CD4-positive, alpha-beta T cell treated with Interleukin-6 for 4 hours (primary cell): ENCODE measurements around the gene LGALS7B.
"Not testable (repeated sequence)": the region's sequence is repeated elsewhere in the genome, so short reads cannot be mapped to it uniquely, and the experiment has no call there.

ENCODE experiments used
- DNase-seq: peaks from one replicate; pipeline ENCODE4 v3.0.0-alpha.2; 2020; ENCODE audit warnings: mixed read lengths

Gene LGALS7B

DNA sequence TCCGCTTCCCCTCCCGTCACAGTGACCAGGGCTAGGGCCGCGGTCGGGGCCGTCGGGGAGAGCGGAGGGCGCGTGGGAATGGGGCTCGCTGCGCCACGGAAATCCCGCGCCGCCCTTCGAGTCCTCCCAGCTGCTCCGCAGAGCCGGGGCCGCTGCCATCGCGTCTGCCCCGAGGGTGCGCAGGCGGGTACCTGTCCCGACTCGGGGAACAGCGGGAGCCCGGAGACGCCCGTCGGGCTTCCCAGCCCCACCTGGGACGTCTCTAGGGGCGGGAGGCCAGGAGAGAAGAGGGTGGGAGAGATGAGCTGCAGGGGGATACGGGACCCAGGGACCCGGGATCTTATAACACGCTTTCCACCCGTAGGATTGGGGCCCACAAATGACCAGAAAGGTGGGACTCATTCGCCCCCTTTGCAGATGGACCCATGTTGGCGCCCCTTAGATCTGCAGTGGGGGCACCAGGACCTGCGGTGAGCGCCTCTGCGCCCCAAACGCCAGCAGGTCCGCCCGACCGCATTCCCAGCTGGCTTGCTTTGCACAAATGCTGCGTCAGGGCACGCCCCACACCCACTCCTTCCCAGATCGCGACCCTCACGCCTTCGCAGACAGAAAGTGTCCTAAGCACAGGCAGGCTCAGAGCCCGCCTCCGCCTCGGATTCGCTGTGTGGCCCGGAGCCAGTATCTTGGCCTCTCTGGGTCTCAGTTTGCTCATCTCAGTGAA lies 18.6 kb upstream of the LGALS7B start:
- DNase-seq, result not testable (repeated sequence)

DNA sequence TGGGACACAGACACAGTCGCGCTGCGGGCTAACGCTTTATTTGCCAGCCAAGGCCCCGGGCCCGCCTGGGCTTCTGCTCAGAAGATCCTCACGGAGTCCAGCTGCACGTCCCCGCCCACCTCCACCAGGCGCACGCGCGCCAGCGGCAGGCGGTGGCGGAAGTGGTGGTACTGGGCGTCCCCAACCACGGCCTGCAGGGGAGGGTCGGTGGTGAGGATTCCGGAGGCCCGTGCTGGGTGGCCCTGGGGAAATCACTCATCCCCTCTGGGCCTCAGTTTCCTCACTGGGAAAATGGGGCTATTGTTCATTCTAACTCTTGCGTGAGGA lies 18.1 kb upstream of the LGALS7B start:
- DNase-seq, result not testable (repeated sequence)

DNA sequence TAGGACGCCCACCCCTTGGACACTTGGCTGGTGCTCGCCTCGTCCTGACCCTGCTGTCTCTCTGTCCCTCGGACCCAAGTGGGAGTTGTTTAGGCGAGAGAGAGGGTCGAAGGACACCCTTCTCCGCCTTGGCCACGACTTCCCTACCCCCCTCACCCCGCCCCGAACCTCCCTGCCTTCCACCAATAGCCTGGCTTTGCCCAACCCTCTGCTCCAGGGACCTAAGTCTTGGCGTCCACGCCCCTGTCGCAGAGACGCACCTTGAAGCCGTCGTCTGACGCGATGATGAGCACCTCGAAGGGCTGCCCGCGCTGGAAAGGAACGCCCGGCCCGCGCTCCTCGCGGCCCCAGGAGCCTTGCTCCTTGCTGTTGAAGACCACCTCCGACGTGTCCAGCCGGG lies 17.4 kb upstream of the LGALS7B start:
- not testable (repeated sequence) for DNase-seq

DNA sequence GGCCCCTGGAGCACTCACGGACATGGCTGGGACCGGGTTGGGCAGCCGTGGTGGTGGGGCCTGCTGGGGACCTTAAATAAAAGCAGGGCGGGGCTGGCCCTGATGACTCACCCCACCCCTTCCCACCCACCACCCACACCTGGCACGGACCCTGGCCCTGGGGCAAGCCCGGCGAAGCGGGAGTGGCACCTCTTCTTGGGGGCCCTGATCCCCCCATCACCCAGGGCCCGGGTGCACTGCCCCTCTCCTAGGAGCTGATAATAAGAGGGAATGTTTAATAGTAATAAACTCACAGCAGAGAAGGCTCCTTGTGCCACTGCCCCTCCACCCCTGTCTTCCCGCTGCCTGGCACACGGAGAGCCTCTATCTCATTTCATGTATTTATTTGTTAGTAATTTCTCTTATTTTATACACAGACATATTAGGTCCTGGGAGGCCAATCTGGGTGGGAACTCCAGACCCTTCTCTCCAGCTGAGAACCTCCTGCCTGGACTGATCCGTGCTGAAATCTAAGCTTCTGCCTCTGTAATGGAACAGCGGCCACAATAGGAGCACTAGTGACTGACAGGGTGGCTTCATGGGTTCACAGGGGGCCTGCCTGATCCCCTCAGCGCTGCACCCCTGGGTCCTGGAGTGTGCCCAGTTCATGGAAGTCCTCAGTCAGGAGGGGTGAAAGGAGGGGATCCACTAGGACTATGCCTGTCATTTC lies 15.4 kb upstream of the LGALS7B start, which contains the start of gene LGALS7:
LGALS7 (minus strand) TSS at position 49 of the 709 bp plus-strand sequence; CDS start at position 24, 25 bp downstream.
- DNase-seq, result no peak

DNA sequence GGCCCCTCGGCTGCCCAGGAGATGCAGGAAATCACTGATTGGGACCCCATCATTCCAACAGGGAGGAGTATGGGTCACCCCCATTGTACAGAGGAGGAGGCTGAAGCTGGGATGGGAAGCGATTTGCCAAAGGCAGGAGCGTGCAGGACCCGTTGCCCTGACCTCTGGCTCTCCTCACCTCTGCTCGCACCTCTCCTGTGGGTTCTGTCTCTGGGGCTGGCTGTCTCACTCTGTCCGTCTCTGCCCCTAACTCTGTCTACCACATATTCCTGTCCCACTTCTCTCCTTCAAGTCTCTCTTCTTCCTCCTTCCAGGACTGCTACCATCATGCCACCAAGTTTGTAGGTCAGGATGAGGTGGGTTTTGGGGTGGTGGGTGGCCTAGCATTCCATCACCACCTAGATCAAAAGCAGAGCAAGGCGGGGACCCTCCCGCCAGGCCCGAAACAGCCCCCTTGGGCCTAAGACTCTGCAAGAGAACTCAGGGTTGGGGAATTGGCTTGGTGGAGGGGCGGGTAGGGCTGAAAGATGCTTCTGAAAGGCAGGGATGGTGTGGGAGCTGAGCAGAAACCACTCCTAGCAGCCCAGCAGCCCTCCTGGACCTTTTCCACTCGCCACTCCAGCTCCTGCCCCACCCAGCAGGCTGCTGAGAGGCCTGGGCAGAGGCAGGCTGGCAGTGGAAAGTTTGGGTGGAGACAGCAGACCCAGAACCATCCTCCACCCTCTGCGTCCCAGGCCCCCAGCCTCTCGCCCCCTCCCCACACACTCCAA lies 14.6 kb upstream of the LGALS7B start:
- no peak for DNase-seq

DNA sequence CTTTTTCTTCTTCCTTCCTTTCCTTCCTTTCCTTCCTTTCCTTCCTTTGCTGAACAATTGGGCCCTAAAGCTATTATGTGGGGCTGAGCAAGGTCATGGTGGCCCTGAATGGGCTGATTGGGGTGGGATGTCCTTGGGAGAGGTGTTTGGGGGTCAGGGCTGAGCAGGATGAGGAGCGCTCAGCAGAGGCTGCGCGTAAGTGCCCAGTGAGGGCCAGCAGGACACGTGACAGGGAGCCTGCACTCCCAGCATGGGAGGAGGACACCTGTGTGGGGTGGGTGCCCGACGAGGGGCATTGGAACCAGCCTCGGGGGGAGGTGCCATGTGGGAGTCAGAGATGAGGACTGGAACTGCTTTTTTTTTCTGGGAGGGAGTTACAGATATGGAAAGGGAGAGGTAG lies 10.3 kb upstream of the LGALS7B start:
- DNase-seq, result no peak

DNA sequence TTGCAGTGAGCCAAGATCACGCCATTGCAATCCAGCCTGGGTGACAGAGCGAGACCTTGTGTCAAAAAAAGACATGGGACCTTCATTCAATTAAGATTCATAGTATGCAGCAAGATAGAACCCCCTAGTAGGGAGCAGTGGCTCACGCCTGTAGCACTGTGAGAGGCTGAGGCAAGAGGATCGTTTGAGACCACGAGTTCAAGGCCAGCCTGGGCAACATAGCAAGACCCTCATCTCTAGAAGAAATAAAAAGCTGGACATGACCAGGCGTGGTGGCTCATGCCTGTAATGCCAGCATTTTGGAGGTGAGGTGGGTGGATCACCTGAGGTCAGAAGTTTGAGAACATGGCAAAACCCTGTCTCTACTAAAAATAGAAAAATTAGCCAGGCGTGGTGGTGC lies 8.6 kb upstream of the LGALS7B start:
- no peak for DNase-seq

DNA sequence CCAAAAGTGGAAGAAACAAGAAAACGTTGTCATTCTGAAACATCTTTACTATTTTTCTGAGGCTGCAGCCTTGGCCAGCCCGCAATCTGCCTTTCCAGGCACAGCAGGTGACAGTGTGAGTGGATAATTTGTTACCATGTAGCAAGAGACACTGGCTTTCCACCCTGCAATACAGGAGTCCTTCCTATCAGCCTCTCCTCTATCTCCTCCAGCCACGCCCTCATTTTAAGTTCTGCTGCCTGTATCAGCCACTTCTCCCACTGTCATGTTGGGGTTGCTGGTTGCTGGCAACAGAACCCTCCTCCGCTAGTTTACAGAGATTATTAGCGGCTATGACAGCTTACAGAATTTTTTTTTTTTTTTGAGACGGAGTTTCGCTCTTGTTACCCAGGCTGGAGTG lies 7.9 kb upstream of the LGALS7B start:
- DNase-seq, result no peak

DNA sequence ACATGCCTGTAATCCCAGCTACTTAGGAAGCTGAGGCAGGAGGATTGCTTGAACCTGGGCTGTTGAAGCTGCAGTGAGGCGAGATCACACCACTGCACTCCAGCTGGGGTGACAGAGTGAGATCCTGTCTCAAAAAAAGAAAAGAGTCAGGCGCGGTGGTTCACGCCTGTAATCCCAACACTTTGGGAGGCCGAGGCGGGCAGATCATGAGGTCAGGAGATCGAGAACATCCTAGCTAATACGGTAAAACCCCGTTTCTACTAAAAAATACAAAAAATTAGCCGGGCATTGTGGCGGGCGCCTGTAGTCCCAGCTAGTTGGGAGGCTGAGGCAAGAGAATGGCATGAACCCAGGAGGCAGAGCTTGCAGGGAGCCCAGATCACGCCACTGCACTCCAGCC lies 6.8 kb upstream of the LGALS7B start:
- not testable (repeated sequence) for DNase-seq

DNA sequence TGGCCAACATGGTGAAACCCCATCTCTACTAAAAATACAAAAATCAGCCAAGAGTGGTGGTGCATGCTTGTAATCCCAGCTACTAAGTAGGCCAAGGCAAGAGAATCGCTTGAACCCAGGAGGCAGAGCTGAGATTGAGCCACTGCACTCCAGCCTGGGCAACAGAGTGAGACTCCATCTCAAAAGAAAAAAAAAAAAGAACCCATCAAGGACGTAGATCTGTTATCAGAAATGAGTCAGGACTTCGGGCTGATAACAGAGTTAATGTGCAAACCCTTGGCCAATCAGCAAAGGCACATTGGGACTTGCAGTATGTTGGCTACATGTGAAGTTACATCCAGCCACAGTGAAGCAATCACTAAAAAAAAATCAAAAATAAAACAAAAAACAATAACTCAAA lies 4.8 kb upstream of the LGALS7B start:
- no peak for DNase-seq

DNA sequence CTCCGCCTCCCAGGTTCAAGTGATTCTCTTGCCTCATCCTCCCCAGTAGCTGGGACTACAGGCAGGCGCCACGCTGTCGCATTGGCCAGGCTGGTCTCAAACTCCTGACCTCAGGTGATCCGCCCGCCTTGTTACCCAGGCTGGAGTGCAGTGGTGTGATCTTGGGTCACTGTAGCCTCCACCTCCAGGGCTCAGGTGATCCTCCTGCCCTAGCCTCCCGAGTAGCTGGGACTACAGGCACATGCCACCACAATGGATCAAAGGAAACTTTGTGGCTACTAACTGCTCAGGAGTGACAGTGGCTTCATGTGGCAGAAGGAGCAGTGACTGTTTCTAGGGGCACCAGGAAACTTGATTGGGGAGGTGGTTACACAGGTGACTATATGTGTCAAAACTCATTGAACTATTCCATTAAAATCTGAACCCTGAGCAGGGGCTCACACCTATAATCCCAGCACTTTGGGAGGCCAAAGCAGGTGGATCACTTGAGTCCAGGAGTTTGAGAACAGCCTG lies 3.8 kb upstream of the LGALS7B start:
- DNase-seq, result no peak

DNA sequence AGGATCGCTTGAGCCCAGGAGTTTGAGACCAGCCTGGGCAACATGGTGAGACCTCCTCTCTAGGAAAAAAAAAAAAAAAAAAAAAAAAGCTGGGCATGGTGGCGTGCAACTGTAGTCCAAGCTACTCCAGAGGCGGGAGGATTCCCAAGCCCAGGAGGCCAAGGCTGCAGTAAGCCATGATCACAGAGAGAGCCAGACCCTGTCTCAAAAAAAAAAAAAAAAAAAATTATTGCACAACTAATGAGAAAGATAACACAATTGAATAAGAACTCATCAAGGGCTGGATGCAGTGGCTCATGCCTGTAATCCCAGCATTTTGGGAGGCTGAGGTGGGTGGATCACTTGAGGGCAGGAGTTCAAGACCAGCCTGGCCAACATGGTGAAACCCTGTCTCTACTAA lies 2.9 kb upstream of the LGALS7B start:
- not testable (repeated sequence) for DNase-seq

DNA sequence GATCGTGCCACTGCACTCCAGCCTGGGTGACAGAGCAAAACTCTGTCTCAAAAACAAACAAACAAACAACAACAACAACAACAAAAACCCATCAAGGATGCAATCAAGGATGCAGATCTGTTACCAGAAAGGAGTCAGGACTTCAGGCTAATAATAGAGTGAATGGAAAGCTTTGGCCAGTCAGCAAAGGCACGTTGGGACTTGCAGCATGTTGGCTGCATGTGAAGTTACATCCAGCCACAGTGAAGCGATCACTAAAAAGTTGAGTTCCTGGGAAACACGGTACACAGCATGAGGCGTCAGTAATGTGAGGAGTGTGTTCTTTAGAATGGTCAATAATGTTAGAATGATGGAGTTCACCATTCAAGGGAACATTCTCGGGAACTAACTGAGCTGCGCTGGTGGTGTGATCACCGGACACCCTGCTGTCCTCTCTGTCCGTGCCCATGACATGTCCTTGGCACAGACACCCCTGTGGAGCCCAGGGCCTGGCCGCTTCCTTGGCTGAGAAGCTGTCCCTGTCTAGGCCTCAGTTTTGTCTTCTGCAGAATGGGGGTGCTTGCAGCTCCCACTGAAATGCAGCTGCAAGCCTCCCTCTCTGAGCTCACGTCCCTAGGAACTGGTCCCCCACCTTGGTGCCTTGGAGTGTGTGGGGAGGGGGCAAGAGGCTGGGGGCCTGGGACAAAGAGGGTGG lies 2.3 kb upstream of the LGALS7B start:
- no peak for DNase-seq

DNA sequence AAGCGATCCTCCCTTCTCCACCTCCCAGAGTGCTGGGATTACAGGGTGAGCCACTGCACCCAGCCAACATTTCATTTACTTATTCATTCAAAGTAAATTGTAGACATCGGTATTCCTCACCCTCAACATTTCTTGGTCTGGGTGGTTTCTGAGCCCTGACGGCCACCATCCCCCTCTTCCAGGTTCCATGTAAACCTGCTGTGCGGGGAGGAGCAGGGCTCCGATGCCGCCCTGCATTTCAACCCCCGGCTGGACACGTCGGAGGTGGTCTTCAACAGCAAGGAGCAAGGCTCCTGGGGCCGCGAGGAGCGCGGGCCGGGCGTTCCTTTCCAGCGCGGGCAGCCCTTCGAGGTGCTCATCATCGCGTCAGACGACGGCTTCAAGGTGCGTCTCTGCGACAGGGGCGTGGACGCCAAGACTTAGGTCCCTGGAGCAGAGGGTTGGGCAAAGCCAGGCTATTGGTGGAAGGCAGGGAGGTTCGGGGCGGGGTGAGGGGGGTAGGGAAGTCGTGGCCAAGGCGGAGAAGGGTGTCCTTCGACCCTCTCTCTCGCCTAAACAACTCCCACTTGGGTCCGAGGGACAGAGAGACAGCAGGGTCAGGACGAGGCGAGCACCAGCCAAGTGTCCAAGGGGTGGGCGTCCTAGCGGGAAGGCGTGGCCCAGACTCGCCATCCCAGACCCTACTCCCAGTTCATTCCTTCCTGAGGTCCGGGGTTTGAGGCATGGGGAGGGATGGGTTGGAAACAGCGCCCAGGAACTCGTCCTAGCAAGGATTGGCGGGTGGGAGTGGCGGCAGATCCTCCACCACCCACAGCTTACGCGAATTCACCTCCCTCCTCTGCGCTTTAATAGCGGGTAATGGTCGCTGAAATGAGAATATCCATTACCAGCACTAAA lies 1.8 kb downstream of the LGALS7B start:
- not testable (repeated sequence) for DNase-seq

DNA sequence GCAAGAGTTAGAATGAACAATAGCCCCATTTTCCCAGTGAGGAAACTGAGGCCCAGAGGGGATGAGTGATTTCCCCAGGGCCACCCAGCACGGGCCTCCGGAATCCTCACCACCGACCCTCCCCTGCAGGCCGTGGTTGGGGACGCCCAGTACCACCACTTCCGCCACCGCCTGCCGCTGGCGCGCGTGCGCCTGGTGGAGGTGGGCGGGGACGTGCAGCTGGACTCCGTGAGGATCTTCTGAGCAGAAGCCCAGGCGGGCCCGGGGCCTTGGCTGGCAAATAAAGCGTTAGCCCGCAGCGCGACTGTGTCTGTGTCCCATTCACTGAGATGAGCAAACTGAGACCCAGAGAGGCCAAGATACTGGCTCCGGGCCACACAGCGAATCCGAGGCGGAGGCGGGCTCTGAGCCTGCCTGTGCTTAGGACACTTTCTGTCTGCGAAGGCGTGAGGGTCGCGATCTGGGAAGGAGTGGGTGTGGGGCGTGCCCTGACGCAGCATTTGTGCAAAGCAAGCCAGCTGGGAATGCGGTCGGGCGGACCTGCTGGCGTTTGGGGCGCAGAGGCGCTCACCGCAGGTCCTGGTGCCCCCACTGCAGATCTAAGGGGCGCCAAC lies 2.6 kb downstream of the LGALS7B start:
- DNase-seq, result not testable (repeated sequence)

DNA sequence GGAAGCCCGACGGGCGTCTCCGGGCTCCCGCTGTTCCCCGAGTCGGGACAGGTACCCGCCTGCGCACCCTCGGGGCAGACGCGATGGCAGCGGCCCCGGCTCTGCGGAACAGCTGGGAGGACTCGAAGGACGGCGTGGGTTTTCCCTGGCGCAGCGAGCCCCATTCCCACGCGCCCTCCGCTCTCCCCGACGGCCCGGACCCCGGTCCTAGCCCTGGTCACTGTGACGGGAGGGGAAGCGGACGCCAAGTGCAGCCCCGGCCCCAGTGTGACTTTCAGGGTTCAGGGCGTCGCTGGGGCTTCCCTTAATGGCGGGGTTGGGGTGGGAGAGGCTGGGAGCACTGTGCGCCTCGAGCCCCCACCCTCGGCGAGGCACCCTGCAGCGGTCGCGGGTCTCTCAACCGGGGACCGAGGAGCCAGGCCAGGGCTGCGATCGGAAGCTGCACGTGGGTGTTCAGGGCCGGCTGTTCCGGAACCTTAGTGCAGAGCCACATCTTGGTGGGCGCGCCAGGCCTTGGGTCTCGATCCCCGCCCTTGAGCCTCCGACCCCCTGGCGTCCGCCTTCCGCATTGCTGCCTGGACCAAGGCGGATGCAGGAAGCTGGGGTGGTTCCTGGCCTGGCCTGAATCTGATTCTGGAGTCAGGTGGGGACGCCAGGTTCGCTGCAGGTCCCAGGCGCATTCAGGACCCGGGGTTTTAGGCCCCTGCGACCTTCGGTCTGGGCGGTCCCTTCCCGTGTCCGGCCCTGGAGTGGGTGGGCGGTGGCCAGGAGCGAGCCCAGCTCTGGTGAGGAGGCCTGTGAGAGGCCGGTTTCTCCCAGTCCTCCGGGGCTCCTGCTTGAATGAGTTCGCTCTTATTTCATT lies 3.5 kb downstream of the LGALS7B start:
- peak; percentile 47 for DNase-seq

DNA sequence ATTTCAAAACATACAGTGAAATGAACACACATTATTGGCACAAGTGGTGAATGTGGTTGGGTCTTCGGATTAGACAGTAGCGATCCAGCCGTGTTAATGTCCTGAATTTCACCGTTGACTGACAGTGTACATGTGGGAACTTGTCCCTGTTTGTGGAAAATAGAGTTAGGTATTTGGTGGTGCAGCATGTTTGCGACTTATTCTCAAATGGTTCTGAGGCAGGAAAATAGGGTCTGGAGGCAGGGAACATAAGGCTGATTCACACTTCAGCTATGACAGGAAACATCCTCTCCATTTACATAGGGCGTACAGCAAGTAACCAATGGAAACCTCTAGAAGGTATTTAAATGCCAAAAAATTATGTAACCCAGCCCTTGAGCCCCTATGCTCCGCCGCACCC lies 4.2 kb downstream of the LGALS7B start:
- DNase-seq, result no peak

DNA sequence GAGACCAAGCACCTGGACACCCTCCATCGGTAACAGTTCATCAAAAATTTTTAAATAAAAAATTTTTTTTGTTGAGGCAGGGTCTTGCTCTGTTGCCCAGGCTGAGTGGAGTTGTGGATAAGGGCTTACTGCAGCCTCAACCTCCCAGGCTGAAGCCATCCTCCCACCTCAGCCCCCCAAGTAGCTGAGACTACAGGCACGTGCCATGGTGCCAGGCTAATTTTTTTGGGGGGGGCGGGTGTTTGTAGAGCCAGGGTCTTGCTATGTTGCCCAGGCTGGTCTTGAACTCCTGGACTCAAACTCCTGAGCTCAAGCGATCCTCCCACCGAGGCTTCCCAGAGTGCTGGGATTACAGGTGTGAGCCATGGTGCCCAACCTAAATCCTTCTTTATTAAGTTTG lies 4.7 kb downstream of the LGALS7B start:
- DNase-seq, result no peak

DNA sequence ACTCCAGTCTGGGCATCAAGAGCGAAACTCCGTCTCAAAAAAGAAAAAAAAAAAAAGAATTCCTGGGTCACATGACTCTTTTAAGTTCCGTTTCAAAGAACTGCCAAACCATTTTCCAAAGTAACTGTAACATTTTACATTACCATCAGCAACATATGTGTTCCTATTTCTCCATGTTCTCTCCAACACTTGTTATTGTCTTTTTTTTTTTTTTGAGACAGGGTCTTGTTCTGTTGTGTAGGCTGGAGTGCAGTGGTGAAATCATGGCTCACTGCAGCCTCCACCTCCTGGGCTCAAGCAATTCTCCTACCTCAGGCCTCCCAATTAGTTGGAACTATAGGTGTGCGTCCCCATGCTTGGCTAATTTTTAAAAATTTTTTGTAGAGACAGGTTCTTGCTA lies 6.5 kb downstream of the LGALS7B start:
- DNase-seq, result no peak

DNA sequence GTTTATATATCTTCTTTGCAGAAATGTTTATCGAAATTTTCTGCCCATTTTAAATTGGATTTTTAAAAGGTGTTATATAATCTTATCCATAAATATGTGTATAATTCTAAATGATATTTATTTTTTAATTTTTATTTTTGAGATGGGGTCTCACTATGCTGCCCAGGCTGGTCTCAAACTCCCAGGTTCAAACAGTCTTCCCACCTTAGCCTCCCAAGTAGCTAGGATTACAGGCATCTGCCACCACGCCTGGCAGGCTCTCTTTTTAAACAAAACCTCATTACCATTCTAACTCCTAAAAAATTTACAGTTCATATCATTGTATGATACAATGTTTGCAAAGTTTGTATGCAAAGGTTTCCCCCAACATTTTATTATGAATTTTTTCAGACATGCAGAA lies 7.2 kb downstream of the LGALS7B start:
- DNase-seq, result no peak
